Midbrain (tissue), 1 donor: ENCODE data around the gene LRRC3C.

Experiments
- DNase-seq: peaks from one replicate; lab custom pipeline; 2025; lab: John Stamatoyannopoulos, UW

LRRC3C gene

DNA sequence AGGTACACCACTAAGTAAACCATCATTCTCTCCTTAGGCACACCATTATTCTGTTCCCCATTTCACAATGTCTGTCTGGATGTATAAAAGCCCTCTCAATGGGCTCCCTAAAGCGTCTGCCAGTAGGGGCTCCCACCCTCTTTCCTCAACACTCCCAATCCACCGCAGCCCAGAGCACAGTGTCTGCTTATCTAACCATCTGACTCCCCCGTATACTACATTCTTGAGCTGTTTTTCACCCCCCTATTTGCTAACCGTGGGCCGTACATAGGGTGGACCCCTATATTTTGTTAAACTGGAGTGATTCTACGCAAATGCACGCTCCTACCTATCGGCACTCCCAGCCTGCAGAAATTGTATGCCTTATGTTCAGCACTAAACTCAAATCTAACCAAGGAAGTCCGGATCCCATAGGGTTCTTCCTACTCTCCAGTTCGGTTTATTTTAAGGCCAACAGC, 52.4 kb downstream of the LRRC3C start:
- no peak for DNase-seq

GRCh38 chr17:39980351-39981206, 53.0 kb downstream of the LRRC3C start, which contains the start of gene PSMD3:
Gene PSMD3, plus strand, starts transcription at chr17:39980807. Its CDS starts 164 bp downstream, at chr17:39980971.
- peak; percentile 100 for DNase-seq

GRCh38 chr17:39981207-39981741, 53.7 kb downstream of the LRRC3C start:
- DNase-seq, result no peak

GRCh38 chr17:39981766-39982375, 54.3 kb downstream of the LRRC3C start:
- DNase-seq, result no peak

DNA sequence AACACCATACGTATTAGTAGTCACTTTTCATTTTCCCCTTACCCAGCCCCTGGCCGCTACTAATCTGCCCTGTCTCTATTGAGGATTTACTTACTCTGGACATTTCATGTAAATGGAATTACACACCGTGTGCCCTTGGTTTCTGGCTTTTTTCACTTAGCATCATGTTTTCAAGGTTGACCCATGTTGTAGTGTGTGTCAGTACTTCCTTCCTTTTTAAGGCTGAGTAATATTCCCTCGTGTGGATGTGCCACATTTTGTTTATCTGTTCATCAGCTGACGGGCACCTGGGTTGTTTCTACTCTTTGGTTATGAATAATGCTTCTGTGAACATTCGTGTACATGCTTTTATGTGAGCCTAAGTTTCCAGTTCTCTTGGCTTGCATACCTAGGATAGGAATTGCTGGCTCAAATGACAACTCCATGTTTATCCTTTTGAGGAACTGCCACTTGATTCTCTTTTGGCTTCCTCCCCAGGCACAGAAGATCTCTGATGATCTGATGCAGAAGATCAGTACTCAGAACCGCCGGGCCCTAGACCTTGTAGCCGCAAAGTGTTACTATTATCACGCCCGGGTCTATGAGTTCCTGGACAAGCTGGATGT, 60.8 kb downstream of the LRRC3C start:
- DNase-seq, result no peak

GRCh38 chr17:39994448-39994847, 66.9 kb downstream of the LRRC3C start:
- DNase-seq, result no peak
